Spleen (tissue), 7 donors: ENCODE data around the gene EXOC4.

Source experiments
- POLR2A ChIP-seq, 3 donors: fragments of 450-650 bp; IDR thresholded peaks; one replicate each; pipeline ENCODE4 v1.5.1; 2017; ENCODE audit warnings: antibody characterized with exemption in 3 of 3, mild to moderate bottlenecking in 1 of 3
- TF ChIP-seq, protein P1 (sequence below), 11 experiments: fragments of 200-600 bp in 7 of 11; fragments of 450-650 bp in 4 of 11; sonication (generic) in 4 of 11; IDR thresholded peaks in 8 of 11; conservative IDR thresholded peaks in 3 of 11; 1 replicate in 7 of 11; 2 replicates in 4 of 11; pipeline versions ENCODE4 v1.4.0 to v1.8.0; 2016 to 2021; ENCODE audit warnings: antibody characterized with exemption in 11 of 11, inconsistent platforms in 4 of 11, mild to moderate bottlenecking in 1 of 11
- donor health status: DM: no; HTN: no; CAD: no; lungs with moderate emphysema.
- donor health status: DM: no; HTN: no; CAD: no.
- donor health status: DM: no; HTN: no; CAD: no.

DNA sequence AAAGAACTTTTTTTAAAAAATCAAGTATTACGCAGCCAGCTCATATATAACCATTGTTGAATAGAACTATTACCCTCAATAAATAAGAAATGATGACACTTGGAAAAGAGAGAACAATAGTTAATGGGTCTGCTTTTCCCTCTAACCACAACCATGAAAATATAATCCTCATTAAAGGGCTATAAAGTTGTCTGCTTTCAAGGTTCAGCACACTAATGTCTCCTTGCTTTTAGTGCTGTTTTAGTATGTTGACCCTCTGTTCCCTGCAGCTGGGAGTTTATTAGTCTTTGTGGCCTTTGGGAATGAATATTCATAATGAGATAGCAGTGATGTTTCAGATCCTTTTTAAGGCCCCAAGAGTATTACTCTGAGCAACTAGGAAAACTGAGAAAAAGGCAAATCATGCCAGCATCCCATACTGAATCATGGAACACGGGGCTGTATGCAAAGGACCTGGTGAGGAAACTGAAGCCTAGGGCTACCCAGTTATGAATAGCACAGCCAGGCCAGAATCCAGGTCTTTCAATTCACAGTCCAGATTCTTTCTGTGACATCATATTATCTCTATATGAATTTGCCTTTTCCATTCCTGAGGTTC lies 542.3 kb downstream of the EXOC4 start:
- TF ChIP-seq, protein P1, sequence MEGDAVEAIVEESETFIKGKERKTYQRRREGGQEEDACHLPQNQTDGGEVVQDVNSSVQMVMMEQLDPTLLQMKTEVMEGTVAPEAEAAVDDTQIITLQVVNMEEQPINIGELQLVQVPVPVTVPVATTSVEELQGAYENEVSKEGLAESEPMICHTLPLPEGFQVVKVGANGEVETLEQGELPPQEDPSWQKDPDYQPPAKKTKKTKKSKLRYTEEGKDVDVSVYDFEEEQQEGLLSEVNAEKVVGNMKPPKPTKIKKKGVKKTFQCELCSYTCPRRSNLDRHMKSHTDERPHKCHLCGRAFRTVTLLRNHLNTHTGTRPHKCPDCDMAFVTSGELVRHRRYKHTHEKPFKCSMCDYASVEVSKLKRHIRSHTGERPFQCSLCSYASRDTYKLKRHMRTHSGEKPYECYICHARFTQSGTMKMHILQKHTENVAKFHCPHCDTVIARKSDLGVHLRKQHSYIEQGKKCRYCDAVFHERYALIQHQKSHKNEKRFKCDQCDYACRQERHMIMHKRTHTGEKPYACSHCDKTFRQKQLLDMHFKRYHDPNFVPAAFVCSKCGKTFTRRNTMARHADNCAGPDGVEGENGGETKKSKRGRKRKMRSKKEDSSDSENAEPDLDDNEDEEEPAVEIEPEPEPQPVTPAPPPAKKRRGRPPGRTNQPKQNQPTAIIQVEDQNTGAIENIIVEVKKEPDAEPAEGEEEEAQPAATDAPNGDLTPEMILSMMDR (IDR thresholded peaks at IDR 0.05 in 8 of 11, conservative IDR thresholded peaks at IDR 0.05 in 3 of 11) = no peak
- no peak for TF ChIP-seq POLR2A (IDR thresholded peaks at IDR 0.05)
